H9 (cell line): ENCODE data around the gene ALG1L2. TPM values are rescaled to one million over a fixed set of nuclear protein-coding genes. Genes with fewer than 3 reads are reported as not detected.

Experiments used
- DNase-seq: peaks from one replicate; pipeline ENCODE4 v3.0.0-alpha.2; 2017
- H2AFZ ChIP-seq: one replicate; pipeline ENCODE4 v1.6.1; 2013; ENCODE audit warnings: mild to moderate bottlenecking, low read length, control low read depth, moderate library complexity
- H2AK5ac ChIP-seq: 2 replicates; pipeline ENCODE4 v1.6.1; 2013; ENCODE audit warnings: low read length, control low read depth, mixed read lengths; ENCODE audit not compliant: insufficient read length
- H2BK120ac ChIP-seq: one replicate; pipeline ENCODE4 v1.6.1; 2013; ENCODE audit warnings: low read depth, mild to moderate bottlenecking, low read length, control low read depth, inconsistent platforms; ENCODE audit not compliant: poor library complexity, severe bottlenecking
- H2BK12ac ChIP-seq: 2 replicates; pipeline ENCODE4 v1.6.1; 2013; ENCODE audit warnings: low read length, control low read depth, mixed read lengths, low read depth; ENCODE audit not compliant: insufficient read length
- H2BK15ac ChIP-seq: 2 replicates; pipeline ENCODE4 v1.6.1; 2013; ENCODE audit warnings: low read depth, low read length, control low read depth
- H2BK20ac ChIP-seq: one replicate; pipeline ENCODE4 v1.6.1; 2013; ENCODE audit warnings: low read depth, mild to moderate bottlenecking, low read length, control low read depth, inconsistent platforms; ENCODE audit not compliant: poor library complexity, severe bottlenecking
- H2BK5ac ChIP-seq: 2 replicates; pipeline ENCODE4 v1.6.1; 2013; ENCODE audit warnings: low read length, control low read depth, mixed read lengths; ENCODE audit not compliant: insufficient read length
- H3K14ac ChIP-seq: 2 replicates; pipeline ENCODE4 v1.6.1; 2013; ENCODE audit warnings: low read length, control low read depth; ENCODE audit not compliant: insufficient read depth
- H3K18ac ChIP-seq: 2 replicates; pipeline ENCODE4 v1.6.1; 2013; ENCODE audit warnings: low read depth, mild to moderate bottlenecking, mixed read lengths, low read length, control low read depth; ENCODE audit not compliant: insufficient read length
- H3K23ac ChIP-seq: 2 replicates; pipeline ENCODE4 v1.6.1; 2013; ENCODE audit warnings: low read length, control low read depth, mixed read lengths, low read depth; ENCODE audit not compliant: insufficient read length
- H3K23me2 ChIP-seq: 2 replicates; pipeline ENCODE4 v1.6.1; 2013; ENCODE audit warnings: low read depth, mild to moderate bottlenecking, mixed read lengths, low read length, control low read depth; ENCODE audit not compliant: insufficient read length, poor library complexity, severe bottlenecking
- H3K27ac ChIP-seq: 2 replicates; pipeline ENCODE4 v1.5.1; 2013; ENCODE audit warnings: low read length, control low read depth, mixed read lengths, low read depth; ENCODE audit not compliant: insufficient read length
- H3K27me3 ChIP-seq: 2 replicates; pipeline ENCODE4 v1.6.1; 2013; ENCODE audit warnings: low read length, control low read depth, inconsistent platforms; ENCODE audit not compliant: insufficient read depth
- H3K4ac ChIP-seq: 2 replicates; pipeline ENCODE4 v1.6.1; 2013; ENCODE audit warnings: low read depth, mild to moderate bottlenecking, control low read depth, inconsistent platforms, low read length, moderate library complexity
- H3K4me1 ChIP-seq: 2 replicates; pipeline ENCODE4 v1.6.1; 2013; ENCODE audit warnings: low read length, control low read depth, inconsistent platforms; ENCODE audit not compliant: insufficient read depth
- H3K4me2 ChIP-seq: 2 replicates; pipeline ENCODE4 v1.6.1; 2013; ENCODE audit warnings: low read length, control low read depth, mixed read lengths; ENCODE audit not compliant: insufficient read length, insufficient read depth
- H3K56ac ChIP-seq: 2 replicates; pipeline ENCODE4 v1.6.1; 2013; ENCODE audit warnings: low read depth, mild to moderate bottlenecking, mixed read lengths, low read length, control low read depth; ENCODE audit not compliant: insufficient read length
- H3K79me1 ChIP-seq: 2 replicates; pipeline ENCODE4 v1.6.1; 2013; ENCODE audit warnings: low read depth, mild to moderate bottlenecking, moderate library complexity, low read length, control low read depth, inconsistent platforms; ENCODE audit not compliant: insufficient read depth, poor library complexity, severe bottlenecking
- H3K79me2 ChIP-seq: 2 replicates; pipeline ENCODE4 v1.6.1; 2013; ENCODE audit warnings: low read length, control low read depth, inconsistent platforms; ENCODE audit not compliant: insufficient read depth
- H3K9ac ChIP-seq: 2 replicates; pipeline ENCODE4 v1.6.1; 2013; ENCODE audit warnings: low read length, control low read depth, mixed read lengths; ENCODE audit not compliant: insufficient read length; ENCODE audit errors: extremely low read depth
- H3K9me3 ChIP-seq: one replicate; pipeline ENCODE4 v1.6.1; 2013; ENCODE audit warnings: low read depth, low read length, inconsistent platforms; ENCODE audit not compliant: control insufficient read depth
- H3T11ph ChIP-seq: one replicate; pipeline ENCODE4 v1.6.1; 2013; ENCODE audit warnings: mild to moderate bottlenecking, low read length, control low read depth, inconsistent platforms
- H4K20me1 ChIP-seq: one replicate; pipeline ENCODE4 v1.6.1; 2013; ENCODE audit not compliant: control insufficient read depth, insufficient read length, insufficient read depth
- H4K5ac ChIP-seq: 2 replicates; pipeline ENCODE4 v1.6.1; 2013; ENCODE audit warnings: low read depth, mild to moderate bottlenecking, mixed read lengths, low read length, control low read depth; ENCODE audit not compliant: insufficient read length
- H4K8ac ChIP-seq: replicated peaks from 2 replicates; pipeline ENCODE4 v1.6.1; 2013; ENCODE audit warnings: low read length, control low read depth, mixed read lengths, low read depth; ENCODE audit not compliant: insufficient read length
- H4K91ac ChIP-seq: 2 replicates; pipeline ENCODE4 v1.6.1; 2013; ENCODE audit warnings: low read depth, mild to moderate bottlenecking, moderate library complexity, mixed read lengths, low read length, control low read depth; ENCODE audit not compliant: insufficient read length
- H3K27ac Mint-ChIP-seq, 3 experiments: 2 replicates in 2 of 3; 3 replicates in 1 of 3; pipeline ENCODE4 v1.8.0; 2020 to 2021; ENCODE audit warnings: mixed read lengths in 3 of 3, mild to moderate bottlenecking in 1 of 3, moderate library complexity in 1 of 3
- H3K27me3 Mint-ChIP-seq: 2 replicates; pipeline ENCODE4 v1.8.0; 2021; ENCODE audit warnings: low read depth, mild to moderate bottlenecking, moderate library complexity, mixed read lengths
- H3K36me3 Mint-ChIP-seq, 3 experiments: 2 replicates in 2 of 3; 3 replicates in 1 of 3; pipeline ENCODE4 v1.8.0; 2020 to 2021; ENCODE audit warnings: low read depth in 3 of 3, mixed read lengths in 3 of 3; ENCODE audit not compliant: insufficient read depth in 1 of 3
- H3K4me1 Mint-ChIP-seq, 2 experiments: 2 replicates each; pipeline ENCODE4 v1.8.0; 2020; ENCODE audit warnings: mixed read lengths in 2 of 2
- H3K4me3 Mint-ChIP-seq, 2 experiments: 2 replicates in 1 of 2; 3 replicates in 1 of 2; pipeline ENCODE4 v1.8.0; 2020 to 2021; ENCODE audit warnings: mild to moderate bottlenecking in 2 of 2, mixed read lengths in 2 of 2, moderate library complexity in 1 of 2
- H3K9me3 Mint-ChIP-seq, 2 experiments: 2 replicates in 1 of 2; 3 replicates in 1 of 2; pipeline ENCODE4 v1.8.0; 2020; ENCODE audit warnings: mild to moderate bottlenecking in 2 of 2, mixed read lengths in 2 of 2, moderate library complexity in 1 of 2
- CTCF ChIP-seq: fragments of 200-600 bp; sonication (generic); conservative IDR thresholded peaks from 3 replicates; pipeline ENCODE4 v1.8.0; 2021; ENCODE audit warnings: antibody characterized with exemption, mild to moderate bottlenecking
- WGBS: extraction: QIAGEN DNeasy Blood & Tissue Kit; methylation state at CpG from one replicate; pipeline ENCODE4 v1.1.7; 2013; ENCODE audit warnings: missing lambda C conversion rate, low lambda C conversion rate, mixed read lengths; ENCODE audit not compliant: insufficient read length; ENCODE audit errors: extremely low coverage; 5-methylcytosine and 5-hydroxymethylcytosine counted together
- total RNA-seq: library from RNA; stranded (reverse); gene quantifications from 2 replicates; pipeline ENCODE4 v1.2.1, GENCODE V29; 2021

The ALG1L2 gene
- total RNA-seq, 1 experiment from 2014 or later: 1.2 TPM

DNA sequence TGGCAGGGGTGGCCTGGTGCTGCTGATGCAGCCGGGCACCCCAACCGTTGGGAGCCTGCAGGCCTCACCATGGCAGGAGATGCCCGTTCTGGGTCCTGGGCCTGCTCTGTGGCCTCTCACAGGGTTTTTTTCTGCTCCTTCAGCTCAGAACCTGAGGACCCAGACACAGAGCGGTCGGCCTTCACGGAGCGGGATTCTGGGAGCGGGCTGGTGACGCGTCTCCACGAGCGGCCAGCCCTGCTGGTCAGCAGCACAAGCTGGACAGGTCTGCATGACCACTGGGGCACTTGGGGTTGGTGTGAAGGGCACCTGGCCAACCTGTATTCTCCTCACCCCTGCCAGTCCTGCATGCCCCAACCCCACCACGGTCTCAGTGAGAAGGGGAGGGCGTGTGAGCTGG lies 10.3 kb downstream of the ALG1L2 start:
- Histone ChIP-seq H3K79me1 (no peaks in the 10 kb centered on the region), H2AFZ (no peak overlapping the region), H2BK15ac (no peak overlapping the region), H3K56ac (no peak overlapping the region), H2BK12ac (no peak overlapping the region), H3K14ac (no peak overlapping the region), H3K9me3 (no peaks in the 10 kb centered on the region), H3K9ac (no peak overlapping the region), H3K23ac (no peak overlapping the region), H2BK20ac (no peak overlapping the region), H4K91ac (no peak overlapping the region), H2AK5ac (no peak overlapping the region), H3K23me2 (no peaks in the 10 kb centered on the region), H3K18ac (no peak overlapping the region), H3K27ac (no peak overlapping the region), H4K8ac (no peak overlapping the region), H4K20me1 (no peaks in the 10 kb centered on the region), H3K79me2 (no peaks in the 10 kb centered on the region), H3T11ph (no peak overlapping the region), H3K4ac (no peak overlapping the region), H2BK120ac (no peak overlapping the region), H3K4me1 (no peaks in the 10 kb centered on the region), H4K5ac (no peak overlapping the region), H3K27me3 (no peaks in the 10 kb centered on the region), H2BK5ac (no peak overlapping the region), H3K4me2 (no peak overlapping the region)
- Mint-ChIP-seq H3K9me3 (peaks cover 0 to 4% of the 10 kb centered on the region in 2 experiments; a peak in 3 of 5 replicates), H3K36me3 (no peaks in the 10 kb centered on the region), H3K4me3 (no peak overlapping the region), H3K27me3 (peaks cover 3% of the 10 kb centered on the region; the same call in 1 of the 2 replicates), H3K4me1 (peaks cover 9 to 11% of the 10 kb centered on the region in 2 experiments), H3K27ac (no peak overlapping the region)
- no peak for TF ChIP-seq CTCF
- no CpG with 5 or more reads among the region's 14 CpGs for WGBS
- DNase-seq: no peak
